Central memory CD8-positive, alpha-beta T cell (primary cell): ENCODE measurements around the gene TTLL10.
A peak's percentile ranks its signal among the peaks of the same experiment; 100 is the strongest.
"Not testable (repeated sequence)": the region's sequence is repeated elsewhere in the genome, so short reads cannot be mapped to it uniquely, and the experiment has no call there.

Experiments
- ATAC-seq: fragments of 150-1000 bp; cut with Tn5 transposase; replicated peaks from 2 replicates; pipeline ENCODE4 v1.10.0; 2022; ENCODE audit warnings: mild to moderate bottlenecking, moderate FRiP score, moderate number of reproducible peaks; ENCODE audit not compliant: poor library complexity, severe bottlenecking; ENCODE audit errors: extremely low read depth
- DNase-seq, 2 donors: peaks; one replicate each; pipeline ENCODE4 v3.0.0; 2021; ENCODE audit warnings: low spot score in 2 of 2
- H3K27ac Mint-ChIP-seq: one replicate; pipeline ENCODE4 v1.8.0; 2022; ENCODE audit warnings: low read depth, mild to moderate bottlenecking, moderate library complexity, mixed read lengths
- H3K27me3 Mint-ChIP-seq: one replicate; pipeline ENCODE4 v1.8.0; 2022; ENCODE audit warnings: mixed read lengths
- H3K36me3 Mint-ChIP-seq: one replicate; pipeline ENCODE4 v1.8.0; 2022; ENCODE audit warnings: mild to moderate bottlenecking, moderate library complexity, mixed read lengths; ENCODE audit not compliant: insufficient read depth
- H3K4me1 Mint-ChIP-seq: one replicate; pipeline ENCODE4 v1.8.0; 2022; ENCODE audit warnings: mixed read lengths
- H3K4me3 Mint-ChIP-seq: one replicate; pipeline ENCODE4 v1.8.0; 2022; ENCODE audit warnings: mild to moderate bottlenecking, moderate library complexity, mixed read lengths
- H3K9me3 Mint-ChIP-seq: one replicate; pipeline ENCODE4 v1.8.0; 2022; ENCODE audit warnings: mixed read lengths

The TTLL10 gene

DNA sequence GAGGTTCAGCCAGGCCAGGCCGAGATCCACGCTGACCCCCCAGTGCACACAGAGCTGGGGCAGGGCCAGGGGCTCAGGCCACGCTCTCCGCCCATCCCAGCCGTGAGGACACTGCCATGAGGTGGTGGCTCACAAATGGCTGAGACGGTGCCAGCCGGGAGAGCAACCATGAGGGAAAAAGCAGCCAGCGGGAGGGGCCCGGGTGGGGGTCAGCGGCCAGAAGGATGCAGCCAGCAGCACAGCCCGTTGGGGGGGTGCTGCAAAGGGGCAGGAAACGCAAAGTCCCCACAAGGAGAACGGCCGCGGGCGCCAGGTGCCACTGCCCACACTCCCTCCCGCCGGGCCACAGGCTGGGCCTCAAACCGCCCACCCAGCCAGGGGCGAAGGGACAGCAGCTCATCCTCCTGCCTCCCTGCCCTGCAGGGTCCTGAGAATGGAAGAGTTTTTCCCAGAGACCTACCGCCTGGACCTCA lies 8.3 kb downstream of the TTLL10 start:
- H3K9me3 Mint-ChIP-seq = no peaks in the 10 kb centered on the region
- H3K27me3 Mint-ChIP-seq = peaks cover 26% of the 10 kb centered on the region
- H3K4me3 Mint-ChIP-seq = no peak overlapping the region
- no peaks in the 10 kb centered on the region for H3K36me3 Mint-ChIP-seq
- H3K4me1 Mint-ChIP-seq = no peaks in the 10 kb centered on the region
- no peak overlapping the region for H3K27ac Mint-ChIP-seq
- DNase-seq (no peak), ATAC-seq (no peak)

DNA sequence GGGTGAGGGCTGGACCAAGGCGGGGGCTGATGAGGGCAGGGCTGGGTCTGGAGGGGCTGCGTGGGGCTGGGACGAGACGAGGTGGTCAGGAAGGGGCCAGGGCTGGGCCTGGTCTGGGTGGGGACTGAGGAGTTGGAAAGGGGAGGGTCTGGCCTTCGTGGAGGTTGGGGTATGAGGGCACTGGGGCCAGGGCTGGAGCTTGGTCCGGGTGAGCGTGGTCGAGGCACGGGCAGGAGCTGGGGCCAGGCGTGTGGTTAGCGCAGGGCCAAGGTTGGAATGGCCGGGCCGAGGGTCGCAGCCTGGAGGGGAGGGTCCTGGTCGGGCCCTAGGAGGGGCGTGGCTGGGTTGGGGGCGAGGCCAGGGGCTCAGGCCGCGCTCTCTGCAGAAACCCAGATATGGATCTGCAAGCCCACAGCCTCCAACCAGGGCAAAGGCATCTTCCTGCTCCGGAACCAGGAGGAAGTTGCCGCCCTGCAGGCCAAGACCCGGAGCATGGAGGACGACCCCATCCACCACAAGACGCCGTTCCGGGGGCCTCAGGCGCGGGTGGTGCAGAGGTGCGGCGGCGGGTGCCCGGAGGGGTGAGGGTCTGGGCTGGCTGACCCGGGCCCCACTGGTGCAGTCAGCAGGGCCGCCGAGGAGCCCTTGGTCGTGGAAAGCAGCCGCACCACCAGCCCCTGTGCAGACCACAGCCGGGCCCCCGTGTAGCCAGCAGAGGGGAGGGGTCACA lies 9.0 kb downstream of the TTLL10 start:
- H3K27ac Mint-ChIP-seq = no peak overlapping the region
- no peaks in the 10 kb centered on the region for H3K4me1 Mint-ChIP-seq
- H3K36me3 Mint-ChIP-seq = no peaks in the 10 kb centered on the region
- peaks cover 26% of the 10 kb centered on the region for H3K27me3 Mint-ChIP-seq
- H3K9me3 Mint-ChIP-seq = no peaks in the 10 kb centered on the region
- DNase-seq = no peak
- no peak for ATAC-seq
- H3K4me3 Mint-ChIP-seq = no peak overlapping the region

DNA sequence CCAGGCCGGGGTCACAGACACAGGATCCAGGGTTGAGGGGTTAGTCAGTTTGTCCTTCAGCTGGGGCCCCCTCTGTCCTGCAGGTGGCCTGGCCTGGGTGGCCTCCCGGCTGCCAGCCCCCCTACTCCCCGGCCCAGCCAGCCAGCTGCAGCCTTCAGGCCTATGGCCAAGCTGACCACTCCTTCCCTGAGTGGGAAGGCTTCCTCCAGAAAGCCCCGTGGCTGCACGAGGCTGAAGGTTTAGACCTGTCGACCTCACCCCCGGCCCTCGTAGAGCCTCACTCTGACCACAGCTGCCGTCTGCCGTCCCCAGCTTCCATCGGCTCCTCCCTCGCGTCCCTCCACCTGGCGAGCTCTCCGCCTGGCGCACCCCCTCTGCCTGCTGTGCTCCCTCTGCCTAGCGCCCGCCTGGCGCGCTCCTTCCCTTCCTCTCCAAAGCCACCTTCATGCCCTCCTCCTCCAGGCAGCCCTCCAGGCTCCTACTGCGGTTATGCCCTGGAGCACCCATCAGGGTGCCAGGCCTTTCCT lies 9.6 kb downstream of the TTLL10 start:
- no peak for DNase-seq
- ATAC-seq = no peak
- Mint-ChIP-seq H3K36me3 (no peaks in the 10 kb centered on the region), H3K4me3 (no peak overlapping the region), H3K4me1 (no peaks in the 10 kb centered on the region), H3K9me3 (no peaks in the 10 kb centered on the region), H3K27ac (no peak overlapping the region), H3K27me3 (peaks cover 26% of the 10 kb centered on the region)

DNA sequence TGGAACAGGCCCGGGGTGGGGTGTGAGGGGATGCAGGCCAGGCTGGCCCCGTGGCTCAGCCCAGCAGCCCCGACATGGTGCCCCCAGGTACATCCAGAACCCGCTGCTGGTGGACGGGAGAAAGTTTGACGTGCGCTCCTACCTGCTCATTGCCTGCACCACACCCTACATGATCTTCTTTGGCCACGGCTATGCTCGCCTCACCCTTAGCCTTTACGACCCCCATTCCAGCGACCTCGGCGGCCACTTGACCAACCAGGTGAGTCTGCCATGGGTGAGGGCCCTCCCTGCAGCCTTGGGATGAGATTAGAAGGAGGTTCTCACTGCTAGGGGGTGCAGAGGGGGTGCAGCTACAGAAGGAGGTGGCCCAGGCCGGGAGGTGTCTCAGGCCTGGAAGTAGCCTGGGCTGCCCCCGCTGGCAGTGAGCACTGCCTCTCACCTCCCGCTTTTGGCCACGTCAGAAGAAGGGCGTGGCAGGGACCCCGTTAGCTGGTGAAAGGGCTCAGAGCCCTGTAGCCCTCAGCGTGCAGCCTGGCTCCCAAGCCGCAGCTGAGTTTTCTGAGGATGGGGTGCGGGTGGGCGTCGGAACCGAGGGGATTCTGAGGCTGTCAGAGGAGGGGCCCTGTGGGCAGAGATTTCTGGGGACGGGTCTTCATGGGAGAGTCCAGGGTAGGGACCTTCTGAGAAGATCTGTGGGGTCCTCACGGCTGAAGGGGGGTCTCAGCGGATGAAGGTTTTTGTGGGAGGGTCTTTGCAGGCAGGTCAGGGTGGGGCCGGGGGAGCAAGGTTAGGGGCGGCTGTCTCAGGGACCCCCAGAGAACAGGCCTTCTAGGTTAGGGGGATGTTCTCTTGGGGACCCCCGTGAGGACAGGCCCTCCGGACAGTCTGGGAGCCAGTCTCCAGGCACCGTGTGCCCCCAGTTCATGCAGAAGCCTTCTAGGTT lies 10.4 kb downstream of the TTLL10 start:
- Mint-ChIP-seq H3K4me3 (no peak overlapping the region), H3K4me1 (no peaks in the 10 kb centered on the region), H3K9me3 (no peaks in the 10 kb centered on the region), H3K36me3 (no peaks in the 10 kb centered on the region), H3K27ac (no peak overlapping the region), H3K27me3 (peaks cover 26% of the 10 kb centered on the region)
- DNase-seq (no peak), ATAC-seq (no peak)

DNA sequence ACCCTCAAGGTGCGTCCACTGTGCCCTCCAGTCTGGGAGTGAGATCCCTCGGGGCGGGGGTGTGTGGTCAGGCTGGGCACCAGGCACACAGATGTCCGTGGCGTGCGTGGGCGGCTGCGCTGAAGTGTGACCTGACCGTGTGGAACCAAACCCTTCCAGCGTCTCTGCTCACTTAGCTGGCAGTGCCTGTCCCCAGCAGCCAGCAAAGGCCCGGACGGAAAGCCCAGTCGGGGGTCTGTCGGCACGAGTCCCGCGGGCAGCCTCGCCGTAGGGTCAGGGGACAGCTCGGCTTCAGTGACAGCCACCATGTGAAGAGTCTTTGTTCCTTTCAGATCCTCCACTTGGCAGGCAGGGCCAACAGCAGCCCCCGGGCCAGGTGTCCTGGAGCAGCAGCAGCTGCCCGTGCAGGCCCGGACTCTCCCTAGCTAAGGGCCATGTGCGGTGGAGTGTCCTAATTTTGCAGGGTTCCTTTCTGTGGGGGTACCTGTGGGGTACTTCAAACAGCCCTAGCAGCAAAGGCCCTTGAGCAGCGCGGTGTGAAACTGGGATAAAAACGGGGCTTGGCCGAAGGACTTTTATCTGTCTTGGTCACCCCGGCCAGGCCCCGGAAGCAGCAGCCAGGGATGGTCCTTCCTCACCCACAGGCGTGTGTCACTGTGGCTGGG lies 11.6 kb downstream of the TTLL10 start:
- DNase-seq (no peak), ATAC-seq (no peak)
- Mint-ChIP-seq H3K4me3 (no peak overlapping the region), H3K4me1 (no peaks in the 10 kb centered on the region), H3K36me3 (peaks cover under 1% of the 10 kb centered on the region), H3K27ac (peak overlapping the region; percentile 44), H3K27me3 (peaks cover 26% of the 10 kb centered on the region), H3K9me3 (no peaks in the 10 kb centered on the region)

DNA sequence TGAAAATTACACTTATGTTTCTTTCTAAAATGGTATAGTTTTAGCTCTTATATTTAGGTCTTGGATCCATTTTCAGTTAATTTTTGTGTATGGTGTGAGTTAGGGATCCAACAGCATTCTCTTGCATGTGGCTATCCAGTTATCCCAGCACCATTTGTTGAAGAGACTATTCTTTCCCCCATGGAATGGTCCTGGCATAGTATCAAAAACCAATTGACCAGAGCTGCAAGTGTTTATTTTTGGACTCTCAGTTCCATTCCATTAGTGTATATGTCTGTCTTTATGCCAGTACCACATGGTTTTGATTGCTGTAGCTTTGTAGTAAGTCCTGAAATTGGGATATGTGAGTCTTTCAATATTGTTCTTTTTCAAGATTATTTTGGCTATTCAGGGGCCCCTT lies 14.3 kb downstream of the TTLL10 start:
- H3K27me3 Mint-ChIP-seq = peaks cover 10% of the 10 kb centered on the region
- H3K27ac Mint-ChIP-seq = no peak overlapping the region
- no peak for ATAC-seq
- no peak overlapping the region for H3K4me3 Mint-ChIP-seq
- DNase-seq = no peak
- peaks cover 1% of the 10 kb centered on the region for H3K36me3 Mint-ChIP-seq
- H3K9me3 Mint-ChIP-seq = peaks cover 6% of the 10 kb centered on the region
- no peaks in the 10 kb centered on the region for H3K4me1 Mint-ChIP-seq

DNA sequence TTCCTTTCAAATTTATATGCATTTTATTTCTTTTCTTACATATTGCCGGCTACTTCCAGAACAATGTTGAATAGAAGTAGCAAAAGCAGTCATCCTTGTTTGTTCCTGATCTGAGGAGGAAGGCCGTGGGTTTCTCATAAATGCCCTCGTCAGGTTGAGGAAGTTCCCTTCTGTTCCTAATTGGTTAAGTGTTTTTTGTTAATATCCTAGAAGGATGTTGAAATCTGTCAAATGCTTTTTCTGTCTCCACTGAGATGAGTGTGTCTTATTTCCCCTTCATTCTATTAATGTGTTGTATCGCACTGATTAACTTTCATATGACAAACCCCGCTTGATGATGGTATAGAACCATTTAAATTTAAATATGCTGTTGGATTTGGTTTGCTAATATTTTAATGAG lies 15.4 kb downstream of the TTLL10 start:
- ATAC-seq (no peak), DNase-seq (no peak)
- Mint-ChIP-seq H3K4me3 (no peak overlapping the region), H3K27ac (no peak overlapping the region), H3K36me3 (peaks cover 1% of the 10 kb centered on the region), H3K4me1 (no peaks in the 10 kb centered on the region), H3K27me3 (no peaks in the 10 kb centered on the region), H3K9me3 (peaks cover 6% of the 10 kb centered on the region)

DNA sequence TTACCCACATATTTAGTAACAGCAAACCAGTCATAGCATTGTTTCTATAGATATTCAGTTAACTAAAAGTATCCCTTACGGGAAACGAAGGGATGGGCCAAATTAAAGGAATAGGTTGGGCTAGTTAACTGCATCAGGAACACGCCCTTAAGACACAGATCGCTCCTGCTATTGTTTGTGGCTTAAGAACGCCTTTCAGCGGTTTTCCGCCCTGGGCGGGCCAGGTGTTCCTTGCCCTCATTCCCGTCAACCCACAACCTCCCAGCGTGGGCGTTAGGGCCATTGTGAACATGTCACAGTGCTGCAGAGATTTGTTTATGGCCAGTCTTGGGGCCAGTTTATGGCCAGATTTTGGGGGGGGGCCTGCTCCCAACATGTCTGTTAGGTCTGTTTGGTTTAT lies 18.1 kb downstream of the TTLL10 start:
- Mint-ChIP-seq H3K4me1 (no peaks in the 10 kb centered on the region), H3K36me3 (peaks cover 1% of the 10 kb centered on the region), H3K4me3 (no peak overlapping the region), H3K27ac (no peak overlapping the region), H3K9me3 (peaks cover 16% of the 10 kb centered on the region), H3K27me3 (no peaks in the 10 kb centered on the region)
- ATAC-seq (no peak), DNase-seq (no peak)

DNA sequence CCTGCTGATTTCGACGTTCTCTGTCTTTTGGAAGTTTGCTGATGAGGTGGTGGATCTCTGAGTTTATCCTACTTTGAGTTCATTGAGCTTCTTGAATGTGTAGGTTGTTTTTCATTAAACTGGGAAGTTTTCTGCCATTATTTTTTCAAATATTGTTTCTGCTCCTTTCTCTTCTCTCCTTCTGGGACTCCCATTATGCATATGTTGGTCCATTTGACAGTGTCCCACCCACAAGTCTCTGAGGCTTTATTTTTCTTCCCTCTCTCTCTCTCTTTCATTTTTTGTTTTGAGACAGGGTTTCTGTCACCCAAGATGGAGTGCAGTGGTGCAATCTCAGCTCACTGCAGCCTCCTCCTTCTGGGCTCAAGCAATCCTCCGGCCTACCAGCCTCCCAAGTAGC lies 21.0 kb downstream of the TTLL10 start:
- no peak for DNase-seq
- Mint-ChIP-seq H3K27ac (peak overlapping the region; percentile 66), H3K9me3 (peaks cover 16% of the 10 kb centered on the region), H3K36me3 (peaks cover 1% of the 10 kb centered on the region), H3K27me3 (no peaks in the 10 kb centered on the region), H3K4me1 (no peaks in the 10 kb centered on the region), H3K4me3 (no peak overlapping the region)
- no peak for ATAC-seq

DNA sequence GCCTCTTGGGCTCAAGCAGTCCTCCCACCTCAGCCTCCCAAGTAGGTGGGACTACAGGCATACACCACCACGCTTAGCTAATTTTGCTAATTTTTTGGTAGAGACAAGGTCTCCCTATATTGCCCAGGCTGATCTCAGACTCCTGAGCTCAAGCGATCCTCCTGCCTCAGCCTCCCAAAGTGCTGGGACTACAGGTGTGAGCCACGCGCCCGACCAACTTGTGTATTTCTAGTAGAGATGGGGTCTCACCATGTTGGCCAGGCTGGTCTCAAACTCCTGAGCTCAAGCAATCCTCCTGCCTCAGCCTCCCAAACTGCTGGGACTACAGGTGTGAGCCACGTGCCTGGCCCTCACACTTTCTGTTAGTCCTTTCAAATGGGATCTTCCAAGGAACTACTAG lies 22.0 kb downstream of the TTLL10 start:
- H3K4me3 Mint-ChIP-seq, H3K27me3 Mint-ChIP-seq, H3K4me1 Mint-ChIP-seq, ATAC-seq, H3K27ac Mint-ChIP-seq, DNase-seq, H3K36me3 Mint-ChIP-seq: not testable (repeated sequence)
- H3K9me3 Mint-ChIP-seq = peaks cover 16% of the 10 kb centered on the region

DNA sequence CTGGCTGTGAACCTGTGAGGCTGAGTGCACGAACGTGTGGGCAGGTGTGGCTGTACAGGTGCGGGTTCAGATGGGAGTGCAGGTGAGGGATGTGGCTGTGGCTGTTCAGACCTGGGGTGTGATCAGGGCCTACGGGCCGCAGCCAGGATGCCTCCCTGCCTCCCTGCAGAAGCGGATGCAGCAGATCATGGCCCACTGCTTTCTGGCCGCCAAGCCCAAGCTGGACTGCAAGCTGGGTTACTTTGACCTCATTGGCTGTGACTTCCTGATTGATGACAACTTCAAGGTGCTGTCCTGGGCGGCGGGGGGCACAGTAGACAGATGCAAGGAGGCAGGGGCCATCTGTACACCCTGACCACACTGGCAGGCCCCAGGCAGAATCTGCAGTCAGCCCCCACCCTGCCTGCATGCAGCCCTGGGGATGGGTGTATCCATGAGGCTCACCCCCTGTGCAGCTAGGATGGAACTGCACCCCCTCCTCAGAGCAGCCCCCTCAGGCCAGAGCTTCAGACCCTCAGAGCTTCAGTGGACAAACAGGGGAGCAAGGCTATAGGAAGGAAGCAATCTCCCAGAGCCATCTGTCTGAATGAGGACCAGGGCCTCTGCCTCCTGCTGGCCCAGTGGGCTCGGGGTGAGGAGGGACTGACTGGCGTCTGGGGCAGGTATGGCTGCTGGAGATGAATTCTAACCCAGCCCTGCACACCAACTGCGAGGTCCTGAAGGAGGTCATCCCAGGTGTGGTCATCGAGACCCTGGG lies 22.9 kb downstream of the TTLL10 start:
- ATAC-seq = no peak
- no peak for DNase-seq
- Mint-ChIP-seq H3K36me3 (no peaks in the 10 kb centered on the region), H3K4me1 (no peaks in the 10 kb centered on the region), H3K27ac (no peak overlapping the region), H3K4me3 (no peak overlapping the region), H3K9me3 (peaks cover 16% of the 10 kb centered on the region), H3K27me3 (no peaks in the 10 kb centered on the region)

DNA sequence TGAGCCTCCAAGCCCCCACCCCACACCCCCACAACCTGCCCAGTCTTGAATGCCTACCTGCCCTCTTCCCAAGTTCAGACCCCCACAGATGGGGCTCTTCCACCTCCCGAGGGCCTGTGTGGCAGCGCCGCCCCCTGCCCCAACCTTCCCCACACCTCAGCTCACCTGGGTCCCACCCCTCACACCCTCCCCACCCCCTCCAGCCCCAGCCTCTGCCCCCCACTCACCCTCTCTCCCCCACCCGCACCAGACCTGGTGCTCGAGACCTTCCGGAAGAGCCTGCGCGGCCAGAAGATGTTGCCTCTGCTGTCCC lies 23.5 kb downstream of the TTLL10 start:
- Mint-ChIP-seq H3K4me3 (no peak overlapping the region), H3K36me3 (no peaks in the 10 kb centered on the region), H3K27me3 (no peaks in the 10 kb centered on the region), H3K9me3 (peaks cover 11% of the 10 kb centered on the region), H3K4me1 (no peaks in the 10 kb centered on the region), H3K27ac (no peak overlapping the region)
- no peak for DNase-seq
- ATAC-seq = no peak
